ENCODE measurements around the gene HNRNPK. TPM values are rescaled to one million over a fixed set of nuclear protein-coding genes. Genes with fewer than 3 reads are reported as not detected.

HNRNPK gene
- 100 to 1,000 TPM; 175 to 292 (median 237) TPM for total RNA-seq
- long read RNA-seq, partial matches to known transcripts: 4 of 40 reads
- long read RNA-seq, other reads (novel, unspliced or antisense): 36 of 40 reads

DNA sequence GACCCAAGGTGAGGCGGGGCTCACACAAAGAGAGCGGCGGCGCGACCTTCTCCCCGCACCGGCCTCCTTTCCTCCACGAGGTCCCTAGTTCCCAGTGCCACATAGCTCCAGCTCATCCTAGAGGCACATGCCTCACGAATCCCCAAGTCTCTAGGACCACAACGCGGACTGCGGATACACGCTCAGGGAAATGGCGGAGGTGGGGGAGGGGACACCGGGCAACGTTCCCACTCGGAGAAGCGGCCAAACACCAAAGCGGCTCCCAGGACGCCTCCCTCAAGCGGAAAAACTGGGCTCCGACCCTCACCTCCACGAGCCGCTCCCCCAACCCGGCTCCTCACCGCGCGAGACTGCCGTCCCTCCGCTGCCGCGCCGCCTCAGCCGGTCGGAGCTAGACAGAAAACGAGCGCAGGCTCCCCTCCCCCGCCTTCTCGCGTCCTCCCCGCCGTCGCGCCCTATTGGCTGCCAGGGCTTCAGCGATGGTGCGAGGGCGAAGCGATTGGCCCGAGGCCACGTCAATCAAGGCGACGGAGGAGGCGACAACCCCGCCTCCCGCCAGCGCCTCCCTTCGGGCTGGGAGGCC lies at the start of gene HNRNPK:
TSS of gene HNRNPK (minus strand) at position 404 of the 583 bp plus-strand sequence. CDS start 1,963 bp downstream, outside the sequence.
- Histone ChIP-seq H3K36me3 (peaks cover 0 to 30% (median 19%) of the 10 kb centered on the region in 4 donors), H3K4me3 (peak within 1 kb of the TSS; percentile 79 to 97 (median 87)), H3K27ac (peak within 1 kb of the TSS; percentile 99), H3K9me3 (no peaks in the 10 kb centered on the region), H3K4me1 (peaks cover 0 to 16% (median 4%) of the 10 kb centered on the region in 4 donors), H3K27me3 (no peaks in the 10 kb centered on the region)
- intact Hi-C loops (cut with DNase I): no loop called here
- WGBS (ENCODE audit: insufficient coverage, low coverage, low lambda C conversion rate, missing lambda C conversion rate): 1% methylated on average over 14 of the region's 57 CpGs
- TF ChIP-seq, protein P1, sequence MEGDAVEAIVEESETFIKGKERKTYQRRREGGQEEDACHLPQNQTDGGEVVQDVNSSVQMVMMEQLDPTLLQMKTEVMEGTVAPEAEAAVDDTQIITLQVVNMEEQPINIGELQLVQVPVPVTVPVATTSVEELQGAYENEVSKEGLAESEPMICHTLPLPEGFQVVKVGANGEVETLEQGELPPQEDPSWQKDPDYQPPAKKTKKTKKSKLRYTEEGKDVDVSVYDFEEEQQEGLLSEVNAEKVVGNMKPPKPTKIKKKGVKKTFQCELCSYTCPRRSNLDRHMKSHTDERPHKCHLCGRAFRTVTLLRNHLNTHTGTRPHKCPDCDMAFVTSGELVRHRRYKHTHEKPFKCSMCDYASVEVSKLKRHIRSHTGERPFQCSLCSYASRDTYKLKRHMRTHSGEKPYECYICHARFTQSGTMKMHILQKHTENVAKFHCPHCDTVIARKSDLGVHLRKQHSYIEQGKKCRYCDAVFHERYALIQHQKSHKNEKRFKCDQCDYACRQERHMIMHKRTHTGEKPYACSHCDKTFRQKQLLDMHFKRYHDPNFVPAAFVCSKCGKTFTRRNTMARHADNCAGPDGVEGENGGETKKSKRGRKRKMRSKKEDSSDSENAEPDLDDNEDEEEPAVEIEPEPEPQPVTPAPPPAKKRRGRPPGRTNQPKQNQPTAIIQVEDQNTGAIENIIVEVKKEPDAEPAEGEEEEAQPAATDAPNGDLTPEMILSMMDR (IDR thresholded peaks at IDR 0.05): peak in 1 of 4 donors; percentile 19
- TF ChIP-seq POLR2A (IDR thresholded peaks at IDR 0.05): no peak
- ATAC-seq (peak; percentile 87 to 92 (median 90)), DNase-seq (peak; percentile 100)

DNA sequence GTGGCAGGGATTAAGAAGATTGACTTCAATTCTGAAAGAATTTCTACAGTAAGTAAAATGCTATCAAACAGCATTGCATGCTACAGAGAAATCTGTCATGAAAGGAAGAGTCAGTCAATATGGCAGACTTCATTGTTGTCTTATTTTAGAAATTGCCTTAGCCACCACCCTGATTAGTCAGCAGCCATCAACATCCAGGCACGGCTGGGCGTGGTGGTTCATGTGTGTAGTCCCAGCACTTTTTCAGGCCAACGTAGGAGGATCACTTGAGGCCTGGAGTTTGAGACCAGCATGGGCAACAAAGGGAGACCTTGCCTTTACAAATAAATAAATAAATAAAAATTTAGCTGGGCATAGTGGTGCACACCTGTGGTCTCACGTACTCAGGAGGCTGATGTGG lies 47.2 kb upstream of the HNRNPK start:
- H3K9me3 ChIP-seq: no peaks in the 10 kb centered on the region
- ATAC-seq: no peak
- intact Hi-C loops (cut with DNase I): no loop called here
- 75% methylated on average over 4 of the region's 4 CpGs for WGBS (ENCODE audit: insufficient coverage, low coverage, low lambda C conversion rate, missing lambda C conversion rate)
- H3K36me3 ChIP-seq: no peaks in the 10 kb centered on the region
- H3K4me1 ChIP-seq: no peaks in the 10 kb centered on the region
- no peak for DNase-seq
- no peaks in the 10 kb centered on the region for H3K27me3 ChIP-seq
- H3K4me3 ChIP-seq: no peak overlapping the region
- H3K27ac ChIP-seq: no peak overlapping the region
- TF ChIP-seq POLR2A (IDR thresholded peaks at IDR 0.05): no peak
- TF ChIP-seq, protein P1 (IDR thresholded peaks at IDR 0.05): no peak

DNA sequence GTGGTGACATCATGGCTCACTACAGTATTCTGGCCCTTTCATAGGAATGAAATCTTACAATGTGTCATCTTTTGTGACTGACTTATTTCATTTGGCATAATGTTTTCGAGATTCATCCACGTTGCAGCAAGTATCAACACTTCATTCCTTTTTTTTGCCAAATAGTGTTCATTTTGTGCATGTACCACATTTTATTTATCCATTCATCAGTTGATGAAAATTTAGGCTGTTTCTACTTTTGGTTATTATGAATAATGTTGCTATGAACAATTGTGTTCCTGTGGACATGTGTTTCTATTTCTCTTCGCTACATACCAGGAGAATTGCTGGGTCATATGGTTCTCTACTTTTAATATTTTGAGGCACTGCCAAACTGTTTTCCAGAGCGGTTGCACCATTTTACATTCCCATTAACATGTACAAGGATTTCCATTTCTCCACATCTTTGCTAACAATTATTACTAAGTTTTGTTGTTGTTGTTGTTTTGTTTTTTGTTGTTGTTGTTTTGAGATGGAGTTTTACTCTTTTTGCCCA lies 44.1 kb upstream of the HNRNPK start:
- no peak overlapping the region for H3K27ac ChIP-seq
- TF ChIP-seq, protein P1 (IDR thresholded peaks at IDR 0.05): no peak
- no peak for TF ChIP-seq POLR2A (IDR thresholded peaks at IDR 0.05)

DNA sequence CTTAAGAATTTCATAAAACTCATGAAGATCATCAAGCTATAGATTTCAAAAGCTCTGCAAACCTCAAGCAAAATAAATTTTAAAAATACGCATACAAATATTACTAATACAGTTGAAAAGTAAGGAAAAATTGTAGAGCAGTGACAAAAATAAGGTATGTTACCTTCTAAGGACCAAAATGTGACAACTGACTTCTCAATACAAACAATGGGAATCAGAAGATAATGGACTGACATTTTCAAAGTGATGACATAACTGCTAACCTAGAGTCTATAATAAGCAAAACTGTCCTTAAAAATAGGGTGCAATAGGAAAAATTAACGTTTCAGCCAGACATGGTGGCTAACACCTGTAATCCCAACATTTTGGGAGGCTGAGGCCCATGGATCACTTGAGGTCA lies 27.6 kb upstream of the HNRNPK start:
- Histone ChIP-seq H3K36me3 (no peaks in the 10 kb centered on the region), H3K4me1 (no peaks in the 10 kb centered on the region), H3K4me3 (no peak overlapping the region), H3K27me3 (no peaks in the 10 kb centered on the region), H3K9me3 (no peaks in the 10 kb centered on the region), H3K27ac (no peak overlapping the region)
- no peak for ATAC-seq
- WGBS (ENCODE audit: insufficient coverage, low coverage, low lambda C conversion rate, missing lambda C conversion rate): 100% methylated on average over 1 of the region's 2 CpGs
- intact Hi-C loops (cut with DNase I): no loop called here
- TF ChIP-seq, protein P1 (IDR thresholded peaks at IDR 0.05): no peak
- TF ChIP-seq POLR2A (IDR thresholded peaks at IDR 0.05): no peak
- DNase-seq: no peak

More for the DNA sequence above, 44.1 kb upstream of the HNRNPK start:
- 80% methylated on average over 4 of the region's 4 CpGs for WGBS (ENCODE audit: insufficient coverage, low coverage, low lambda C conversion rate, missing lambda C conversion rate)
- ATAC-seq (no peak), DNase-seq (no peak)
- H3K9me3 ChIP-seq: no peaks in the 10 kb centered on the region
- no peaks in the 10 kb centered on the region for H3K4me1 ChIP-seq
- no peaks in the 10 kb centered on the region for H3K36me3 ChIP-seq
- intact Hi-C loops (cut with DNase I): no loop called here
- H3K4me3 ChIP-seq: no peak overlapping the region
- no peaks in the 10 kb centered on the region for H3K27me3 ChIP-seq

Data from right lobe of liver (tissue), 6 donors.